A549 (cell line): ENCODE data around the gene ISM1.

Source experiments
- BCL3 ChIP-seq: fragments of >200 bp; sonication (Bioruptor Twin); formaldehyde crosslinking; IDR thresholded peaks from 3 replicates; pipeline ENCODE4 v1.6.1; 2016
- CEBPB ChIP-seq, 2 experiments: fragments of >200 bp in 1 of 2; sonication (Bioruptor Twin) in 1 of 2; formaldehyde crosslinking in 1 of 2; IDR thresholded peaks; 2 replicates each; pipeline ENCODE4 v1.6.1; 2012 to 2016
- CHD2 ChIP-seq: fragments of 150-350 bp; IDR thresholded peaks from 2 replicates; pipeline ENCODE4 v1.6.1; 2014; ENCODE audit warnings: low read length; ENCODE audit not compliant: partially characterized antibody
- CTCF ChIP-seq: fragments of >200 bp; sonication (Bioruptor Twin); formaldehyde crosslinking; IDR thresholded peaks from 3 replicates; pipeline ENCODE4 v1.5.1; 2016
- EHMT2 ChIP-seq: fragments of 200-600 bp; sonication (generic); IDR thresholded peaks from 2 replicates; pipeline ENCODE4 v1.6.1; 2016; ENCODE audit warnings: antibody characterized with exemption, low read depth, mild to moderate bottlenecking, moderate library complexity
- EP300 ChIP-seq, 2 experiments: fragments of >200 bp; sonication (Bioruptor Twin); formaldehyde crosslinking; IDR thresholded peaks; 2 replicates in 1 of 2; 3 replicates in 1 of 2; pipeline ENCODE4 v1.6.1; 2016 to 2017
- GATA3 ChIP-seq: IDR thresholded peaks from 2 replicates; pipeline ENCODE4 v1.6.1; 2012; ENCODE audit warnings: borderline replicate concordance
- JUN ChIP-seq, 2 experiments: fragments of >200 bp; sonication (Bioruptor Twin); formaldehyde crosslinking; IDR thresholded peaks; 2 replicates in 1 of 2; 3 replicates in 1 of 2; pipeline ENCODE4 v1.6.1; 2016 to 2017
- POLR2A ChIP-seq: IDR thresholded peaks from 2 replicates; pipeline ENCODE4 v1.6.1; 2012; ENCODE audit warnings: mild to moderate bottlenecking, low read length
- POLR2AphosphoS2 ChIP-seq: conservative IDR thresholded peaks from 2 replicates; pipeline ENCODE4 v1.6.1; 2012; ENCODE audit warnings: low read length, improper control_type of control experiment, inconsistent platforms

DNA sequence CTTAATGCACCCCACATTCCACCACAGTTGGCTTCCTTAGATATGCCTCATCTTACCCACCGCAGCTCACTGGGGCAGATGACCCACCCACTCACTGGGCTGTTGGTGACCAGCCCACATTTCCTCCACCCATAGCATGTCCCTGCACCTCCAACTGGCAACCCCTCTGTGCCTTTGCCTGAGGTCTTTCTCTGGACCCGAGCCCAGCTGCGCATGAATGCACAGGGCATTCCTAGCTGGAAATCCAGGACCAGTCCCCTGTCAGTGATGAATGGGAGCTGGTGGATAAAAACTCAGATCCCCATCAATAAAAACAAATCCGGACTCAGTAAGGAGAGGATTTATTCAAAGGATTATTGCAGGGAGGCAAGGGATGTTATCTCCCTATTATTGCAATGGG is 75.0 kb downstream of the ISM1 start:
- TF ChIP-seq CTCF (no peak), POLR2A (no peak), BCL3 (no peak), JUN (IDR thresholded peaks at IDR 0.05) (no peak), CEBPB (IDR thresholded peaks at IDR 0.05) (no peak), GATA3 (no peak), CHD2 (no peak), EHMT2 (no peak), EP300 (IDR thresholded peaks at IDR 0.05) (no peak), POLR2AphosphoS2 (no peak)
